Lower leg skin (tissue), 4 donors: Measurements from ENCODE around the gene BBS7. TPM values are rescaled to one million over a fixed set of nuclear protein-coding genes. Genes with fewer than 3 reads are reported as not detected.

Experiments used
- DNase-seq, 2 donors: peaks; one replicate each; pipeline ENCODE4 v3.0.0-alpha.2; 2019; ENCODE audit warnings: low spot score in 2 of 2
- H3K4me3 ChIP-seq: fragments of 200-600 bp; sonication (generic); 2 replicates; pipeline ENCODE4 v1.5.1; 2017; ENCODE audit warnings: mild to moderate bottlenecking, low read depth; ENCODE audit not compliant: poor library complexity, severe bottlenecking
- POLR2A ChIP-seq, 2 donors: fragments of 450-650 bp; IDR thresholded peaks; one replicate each; pipeline ENCODE4 v1.6.1; 2016 to 2017; ENCODE audit warnings: antibody characterized with exemption in 2 of 2, mild to moderate bottlenecking in 1 of 2, moderate library complexity in 1 of 2
- WGBS, 2 donors: methylation state at CpG; one replicate each; pipeline ENCODE4 v1.1.5; 2018; 5-methylcytosine and 5-hydroxymethylcytosine counted together
- intact Hi-C: fragments of 100-400 bp; cut with DNase I; formaldehyde crosslinking; loops from one replicate; pipeline ENCODE4 v1.15.0; 2023; ENCODE audit warnings: low total_unique reads
- total RNA-seq, 4 donors: library from RNA; depleted of rRNA; stranded (reverse); fragments of >200 nt; gene quantifications; one replicate each; pipeline ENCODE4 v1.1.0, GENCODE V29; 2016
- TF ChIP-seq, protein P1 (sequence below), 3 donors: fragments of 450-650 bp; IDR thresholded peaks; one replicate each; pipeline ENCODE4 v1.5.1; 2016; ENCODE audit warnings: antibody characterized with exemption in 3 of 3, mild to moderate bottlenecking in 3 of 3, moderate library complexity in 2 of 3

Gene BBS7
- total RNA-seq, 4 donors from 2014 or later, result 11.7 to 19.8 (median 11.9) TPM

DNA sequence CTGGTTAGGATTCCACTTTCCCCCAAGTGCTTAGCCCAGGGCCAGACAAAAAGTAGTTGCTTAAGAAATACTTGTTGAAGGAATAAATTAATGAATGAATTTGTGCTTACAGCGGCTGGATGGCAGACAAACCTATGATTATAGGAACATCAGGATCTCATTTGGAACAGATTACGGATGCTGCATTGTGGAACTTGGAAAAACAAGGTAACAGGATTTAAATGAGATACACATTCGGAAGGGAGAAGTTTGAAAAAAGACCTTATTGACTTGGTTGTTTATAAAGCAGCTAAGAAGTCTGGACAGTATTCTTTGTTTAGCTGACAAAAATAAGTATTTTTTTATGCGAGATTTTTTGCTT is 68.6 kb downstream of the BBS7 start:
- no peak for TF ChIP-seq POLR2A (IDR thresholded peaks at IDR 0.05)
- TF ChIP-seq, protein P1, sequence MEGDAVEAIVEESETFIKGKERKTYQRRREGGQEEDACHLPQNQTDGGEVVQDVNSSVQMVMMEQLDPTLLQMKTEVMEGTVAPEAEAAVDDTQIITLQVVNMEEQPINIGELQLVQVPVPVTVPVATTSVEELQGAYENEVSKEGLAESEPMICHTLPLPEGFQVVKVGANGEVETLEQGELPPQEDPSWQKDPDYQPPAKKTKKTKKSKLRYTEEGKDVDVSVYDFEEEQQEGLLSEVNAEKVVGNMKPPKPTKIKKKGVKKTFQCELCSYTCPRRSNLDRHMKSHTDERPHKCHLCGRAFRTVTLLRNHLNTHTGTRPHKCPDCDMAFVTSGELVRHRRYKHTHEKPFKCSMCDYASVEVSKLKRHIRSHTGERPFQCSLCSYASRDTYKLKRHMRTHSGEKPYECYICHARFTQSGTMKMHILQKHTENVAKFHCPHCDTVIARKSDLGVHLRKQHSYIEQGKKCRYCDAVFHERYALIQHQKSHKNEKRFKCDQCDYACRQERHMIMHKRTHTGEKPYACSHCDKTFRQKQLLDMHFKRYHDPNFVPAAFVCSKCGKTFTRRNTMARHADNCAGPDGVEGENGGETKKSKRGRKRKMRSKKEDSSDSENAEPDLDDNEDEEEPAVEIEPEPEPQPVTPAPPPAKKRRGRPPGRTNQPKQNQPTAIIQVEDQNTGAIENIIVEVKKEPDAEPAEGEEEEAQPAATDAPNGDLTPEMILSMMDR (IDR thresholded peaks at IDR 0.05), result no peak
- H3K4me3 ChIP-seq, result peak overlapping the region; percentile 61
- DNase-seq, result no peak
- intact Hi-C loops, result no loop called here
- 7 to 16% methylated on average over 4 of the region's 4 CpGs for WGBS, 2 donors

DNA sequence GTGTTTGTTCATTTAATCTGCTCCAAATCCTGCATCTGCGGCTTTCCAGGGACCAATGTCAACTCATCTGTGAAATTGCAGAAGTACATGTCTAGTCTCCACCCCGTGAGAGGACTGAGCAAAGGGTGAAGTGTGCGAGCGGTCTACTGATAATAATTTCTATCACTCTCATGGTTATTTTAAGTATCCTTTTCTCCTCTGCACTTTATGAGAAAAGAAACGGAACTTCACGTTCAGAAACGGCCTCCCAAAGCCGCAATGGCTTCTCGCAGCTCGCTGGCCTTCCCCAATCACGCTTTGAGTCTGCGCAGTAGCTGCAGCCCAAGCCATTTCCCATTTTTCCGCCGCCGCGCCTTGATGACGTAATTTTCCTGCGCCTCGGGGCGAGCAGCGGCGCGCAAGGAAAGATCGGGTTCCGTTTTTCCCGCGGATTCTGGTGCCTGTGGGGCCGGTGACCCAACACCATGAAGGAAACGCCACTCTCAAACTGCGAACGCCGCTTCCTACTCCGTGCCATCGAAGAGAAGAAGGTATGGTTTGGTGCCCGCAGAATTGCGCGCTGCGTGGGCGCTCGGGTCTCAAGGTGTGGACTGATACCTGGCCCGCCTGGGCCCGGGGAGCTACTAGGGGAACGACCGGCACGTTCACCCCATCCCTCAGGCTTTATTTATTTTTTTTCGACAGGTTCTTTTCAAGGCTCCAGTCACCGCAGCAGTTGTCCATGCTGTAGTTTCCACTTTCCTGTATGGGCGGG is 69.1 kb downstream of the BBS7 start, which contains the start of gene EXOSC9:
TSS of gene EXOSC9 (plus strand) at position 363 of the 754 bp plus-strand sequence. CDS start at position 465, 102 bp downstream.
- 0% methylated on average over 46 to 48 of the region's 48 CpGs for WGBS, 2 donors
- TF ChIP-seq, protein P1 (IDR thresholded peaks at IDR 0.05), result no peak
- TF ChIP-seq POLR2A (IDR thresholded peaks at IDR 0.05), result peak in 1 of 2 donors; percentile 27
- peak; percentile 88 to 98 for DNase-seq
- intact Hi-C loops, result no loop called here
- H3K4me3 ChIP-seq, result peak within 1 kb of the TSS; percentile 61

DNA sequence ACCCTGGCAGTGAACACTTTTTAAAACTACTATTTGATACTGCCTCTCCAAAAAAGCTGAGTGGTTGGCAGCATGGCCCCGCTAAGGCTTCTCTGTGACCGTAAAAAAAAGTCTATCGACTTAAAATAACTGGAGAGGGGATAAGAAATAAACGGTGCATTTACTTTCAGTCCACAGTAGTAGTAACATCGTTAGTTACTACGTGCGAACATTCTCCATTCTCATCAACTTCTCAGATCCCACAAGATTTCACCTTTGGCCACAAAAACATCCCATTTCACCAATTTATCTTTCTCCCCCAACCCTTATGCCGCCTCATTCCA is 69.7 kb downstream of the BBS7 start:
- 57 to 69% methylated on average over 8 of the region's 8 CpGs for WGBS, 2 donors
- no peak for DNase-seq
- intact Hi-C loops, result no loop called here
- TF ChIP-seq, protein P1 (IDR thresholded peaks at IDR 0.05), result no peak
- TF ChIP-seq POLR2A (IDR thresholded peaks at IDR 0.05), result no peak
- peak overlapping the region; percentile 61 for H3K4me3 ChIP-seq

DNA sequence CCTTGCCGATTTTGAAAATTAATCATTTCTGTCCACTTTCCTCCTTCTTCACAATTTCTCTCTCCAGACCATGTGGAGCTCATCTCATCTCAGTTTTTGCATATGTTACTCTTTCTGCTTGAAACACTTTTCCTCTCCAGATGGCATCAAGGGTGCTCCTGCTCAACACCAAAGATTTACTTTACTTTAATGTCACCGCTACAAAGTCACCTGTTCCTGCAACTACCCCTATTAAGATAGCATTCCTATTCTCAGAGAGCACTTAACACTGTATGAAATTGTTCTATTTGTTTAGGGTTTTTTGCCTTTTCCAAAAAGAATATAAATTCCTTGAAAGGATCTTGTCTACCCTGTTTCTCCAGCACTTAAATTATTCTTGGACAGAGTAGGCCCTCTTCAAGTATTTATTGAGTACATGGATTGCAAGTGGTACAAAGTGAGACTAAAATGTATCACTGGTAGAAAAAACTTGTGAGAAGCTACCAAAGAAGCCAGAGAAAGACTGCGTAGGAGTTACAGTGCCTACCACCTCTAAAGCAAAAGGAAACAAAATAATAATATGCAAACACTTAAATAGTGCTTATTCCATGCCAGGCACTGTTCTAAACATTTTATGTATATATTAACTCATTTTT is 70.3 kb downstream of the BBS7 start:
- intact Hi-C loops, result no loop called here
- H3K4me3 ChIP-seq, result no peak overlapping the region
- no peak for DNase-seq
- WGBS, 2 donors, result 83 to 89% methylated on average over 3 of the region's 3 CpGs
- no peak for TF ChIP-seq POLR2A (IDR thresholded peaks at IDR 0.05)
- TF ChIP-seq, protein P1 (IDR thresholded peaks at IDR 0.05), result no peak

DNA sequence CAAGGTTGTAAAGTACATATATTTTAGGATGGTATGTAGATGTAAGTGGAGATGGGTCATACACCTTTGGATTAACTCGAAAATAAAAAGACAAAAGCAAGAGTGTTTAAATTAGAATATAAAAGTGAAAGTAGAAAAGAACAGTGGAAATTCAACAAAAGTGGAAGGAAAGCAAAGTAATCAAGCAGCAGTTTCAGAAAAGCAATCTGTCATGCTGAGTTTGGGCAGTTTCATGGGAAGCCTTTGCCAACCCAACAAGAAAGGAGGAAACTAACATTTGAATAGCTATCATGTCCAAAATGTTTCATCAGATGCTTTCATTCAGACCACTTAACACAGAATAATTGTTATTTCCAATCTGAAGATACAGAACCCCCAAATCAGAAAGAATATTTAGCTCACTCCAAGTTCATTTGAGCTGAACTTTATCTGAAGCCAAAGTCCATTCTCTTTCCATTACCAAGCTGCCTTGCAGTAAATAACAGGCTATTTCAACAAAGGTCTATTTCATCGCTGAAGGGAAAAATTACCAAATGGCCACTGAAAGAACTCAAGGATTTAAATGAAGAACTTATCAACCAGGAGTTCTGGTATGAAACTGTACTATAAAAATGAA is 71.0 kb downstream of the BBS7 start:
- no peak for DNase-seq
- no peak overlapping the region for H3K4me3 ChIP-seq
- intact Hi-C loops, result no loop called here
- WGBS, 2 donors, result 81 to 84% methylated on average over 2 of the region's 2 CpGs
- TF ChIP-seq, protein P1 (IDR thresholded peaks at IDR 0.05), result no peak
